Stimulated activated CD4-positive, alpha-beta T cell treated with anti-CD3 and anti-CD28 coated beads, Interleukin-2, amount 100 ng/mL, for 4 hours (primary cell): ENCODE results near the gene BTNL2.
A peak's percentile ranks its signal among the peaks of the same experiment; 100 is the strongest.
"Not testable (repeated sequence)": the region's sequence is repeated elsewhere in the genome, so short reads cannot be mapped to it uniquely, and the experiment has no call there.

Experiments used
- DNase-seq: peaks from one replicate; pipeline ENCODE4 v3.0.0-alpha.2; 2020; ENCODE audit warnings: low read depth

The BTNL2 gene

GRCh38 chr6:32406857-32407256 is at the start of gene BTNL2:
Gene BTNL2, minus strand, starts transcription at chr6:32407181. Its CDS starts 58 bp downstream, at chr6:32407123.
- DNase-seq = no peak

DNA sequence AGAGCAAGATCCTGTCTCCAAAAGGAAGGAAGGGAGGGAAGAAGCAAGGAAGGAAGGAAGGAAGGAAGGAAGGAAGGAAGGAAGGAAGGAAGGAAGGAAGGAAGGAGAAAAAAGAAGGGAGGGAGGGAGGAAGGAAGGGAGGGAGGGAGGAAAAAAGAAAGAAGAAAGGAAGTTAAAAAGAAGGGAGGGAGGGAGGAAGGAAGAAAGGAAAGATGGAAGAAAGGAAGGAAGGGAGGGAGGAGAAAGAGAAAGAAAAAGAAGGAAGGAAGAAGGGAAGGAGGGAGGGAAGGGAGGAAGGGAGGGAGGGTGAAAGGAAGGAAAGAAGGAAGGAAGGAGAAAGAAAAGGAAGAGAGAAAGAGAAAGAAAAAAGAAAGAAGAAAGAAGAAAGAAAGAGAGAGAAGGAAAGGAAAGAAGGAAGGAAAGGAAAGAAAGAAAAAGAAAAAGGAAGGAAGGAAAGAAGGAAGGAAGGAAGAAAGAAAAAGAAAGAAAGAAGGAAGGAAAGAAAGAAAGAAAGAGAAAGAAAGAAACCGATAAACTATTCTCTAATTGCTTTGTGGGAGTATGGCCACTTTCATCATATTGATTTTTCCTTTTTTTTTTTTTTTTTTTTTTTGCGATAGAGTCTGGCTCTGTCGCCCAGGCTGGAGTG is 42.2 kb upstream of the BTNL2 start:
- no peak for DNase-seq

- DNase-seq = no peak
These were observed 41.0 kb upstream of the BTNL2 start for GRCh38 chr6:32447932-32448331.

GRCh38 chr6:32445321-32445854 is 38.4 kb upstream of the BTNL2 start:
- DNase-seq = no peak

- DNase-seq = no peak
These were observed 37.5 kb upstream of the BTNL2 start for GRCh38 chr6:32444433-32444832.

DNA sequence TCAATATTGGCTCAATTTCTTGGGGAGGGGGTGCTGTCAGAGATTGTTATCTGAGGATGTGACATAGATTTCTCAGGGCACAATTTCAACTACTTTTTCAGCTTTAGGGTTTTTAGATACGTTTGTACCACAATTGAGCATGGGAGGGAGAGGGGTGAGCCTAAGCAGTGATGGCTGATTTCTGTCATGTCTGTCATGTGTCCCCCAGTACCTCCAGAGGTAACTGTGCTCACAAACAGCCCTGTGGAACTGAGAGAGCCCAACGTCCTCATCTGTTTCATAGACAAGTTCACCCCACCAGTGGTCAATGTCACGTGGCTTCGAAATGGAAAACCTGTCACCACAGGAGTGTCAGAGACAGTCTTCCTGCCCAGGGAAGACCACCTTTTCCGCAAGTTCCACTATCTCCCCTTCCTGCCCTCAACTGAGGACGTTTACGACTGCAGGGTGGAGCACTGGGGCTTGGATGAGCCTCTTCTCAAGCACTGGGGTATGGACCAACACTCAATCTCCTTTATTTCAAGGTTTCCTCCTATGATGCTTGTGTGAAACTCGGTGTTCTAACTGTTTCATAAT is 36.1 kb upstream of the BTNL2 start:
- DNase-seq = no peak

DNA sequence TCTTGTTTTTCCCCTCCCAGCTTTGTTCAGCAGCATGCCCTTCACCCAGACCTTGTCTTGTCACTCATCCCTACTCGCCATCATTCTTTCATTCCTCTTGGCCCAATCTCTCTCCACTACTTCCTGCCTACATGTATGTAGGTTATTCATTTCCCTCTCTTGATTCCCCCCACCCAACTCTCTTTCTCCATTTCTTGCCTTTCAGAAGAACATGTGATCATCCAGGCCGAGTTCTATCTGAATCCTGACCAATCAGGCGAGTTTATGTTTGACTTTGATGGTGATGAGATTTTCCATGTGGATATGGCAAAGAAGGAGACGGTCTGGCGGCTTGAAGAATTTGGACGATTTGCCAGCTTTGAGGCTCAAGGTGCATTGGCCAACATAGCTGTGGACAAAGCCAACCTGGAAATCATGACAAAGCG is 35.3 kb upstream of the BTNL2 start:
- no peak for DNase-seq

GRCh38 chr6:32439602-32440214 is 32.7 kb upstream of the BTNL2 start, which contains the start of gene HLA-DRA:
Gene HLA-DRA, plus strand, starts transcription at chr6:32439887. Its CDS starts 64 bp downstream, at chr6:32439951.
- peak; percentile 6 for DNase-seq

DNA sequence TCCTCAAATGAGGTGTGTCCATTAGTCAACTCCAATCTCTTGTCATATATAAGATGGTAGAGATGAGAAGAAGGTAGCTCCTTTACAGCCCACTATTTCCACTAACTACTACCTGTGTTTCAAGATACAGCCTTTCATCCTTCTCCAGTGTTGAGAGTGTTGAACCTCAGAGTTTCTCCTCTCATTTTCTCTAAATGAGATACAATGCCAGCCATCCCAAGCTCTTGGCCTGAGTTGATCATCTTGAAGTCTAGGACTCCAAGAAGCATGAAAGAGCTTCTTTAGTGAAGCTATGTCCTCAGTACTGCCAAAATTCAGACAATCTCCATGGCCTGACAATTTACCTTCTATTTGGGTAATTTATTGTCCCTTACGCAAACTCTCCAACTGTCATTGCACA is 32.2 kb upstream of the BTNL2 start:
- DNase-seq = no peak

- no peak for DNase-seq
These were observed 30.2 kb upstream of the BTNL2 start for GRCh38 chr6:32436995-32437836.

GRCh38 chr6:32436186-32436585 is 29.2 kb upstream of the BTNL2 start:
- DNase-seq = no peak

GRCh38 chr6:32433950-32434349 is 27.0 kb upstream of the BTNL2 start:
- not testable (repeated sequence) for DNase-seq

GRCh38 chr6:32432050-32432450 is 25.1 kb upstream of the BTNL2 start:
- no peak for DNase-seq

DNA sequence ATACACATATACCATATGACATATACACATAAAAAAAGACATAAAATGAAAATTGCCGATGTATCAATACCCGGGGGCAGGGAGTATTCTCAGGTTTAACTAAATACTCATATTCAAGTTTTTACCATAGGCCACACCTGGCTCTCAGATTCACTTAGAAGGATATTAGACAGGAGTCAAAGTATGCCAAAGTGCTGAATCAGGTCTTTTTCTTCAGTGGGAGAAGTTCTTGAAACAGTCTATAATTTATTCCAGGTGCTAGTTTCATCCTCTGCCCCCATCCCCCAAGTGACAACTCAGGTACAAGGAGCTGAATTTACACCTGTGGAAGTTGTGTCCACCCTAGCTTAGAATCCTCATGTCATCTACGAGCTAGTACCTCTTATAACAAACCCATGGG is 24.2 kb upstream of the BTNL2 start:
- no peak for DNase-seq

DNA sequence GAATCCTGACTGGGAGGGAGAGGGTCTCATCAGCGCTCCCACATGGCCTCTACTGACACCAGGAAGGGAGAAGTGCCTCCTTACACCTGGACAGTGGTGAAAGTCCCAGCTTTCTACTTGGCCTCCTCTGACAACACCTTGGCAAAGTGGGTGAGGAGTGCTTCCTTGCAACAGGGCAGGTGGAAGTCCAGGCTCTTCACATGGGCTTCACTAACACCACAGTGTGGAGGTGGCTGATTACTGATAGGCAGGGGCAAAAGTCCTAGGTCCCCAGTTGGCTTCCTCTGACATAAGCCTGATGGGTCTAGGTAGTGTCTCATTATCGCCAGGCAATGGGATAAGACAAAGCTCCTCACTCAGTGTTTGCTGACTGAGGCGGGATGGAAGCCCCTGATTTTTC is 23.2 kb upstream of the BTNL2 start:
- no peak for DNase-seq

GRCh38 chr6:32427934-32428474 is 21.0 kb upstream of the BTNL2 start:
- DNase-seq = no peak

DNA sequence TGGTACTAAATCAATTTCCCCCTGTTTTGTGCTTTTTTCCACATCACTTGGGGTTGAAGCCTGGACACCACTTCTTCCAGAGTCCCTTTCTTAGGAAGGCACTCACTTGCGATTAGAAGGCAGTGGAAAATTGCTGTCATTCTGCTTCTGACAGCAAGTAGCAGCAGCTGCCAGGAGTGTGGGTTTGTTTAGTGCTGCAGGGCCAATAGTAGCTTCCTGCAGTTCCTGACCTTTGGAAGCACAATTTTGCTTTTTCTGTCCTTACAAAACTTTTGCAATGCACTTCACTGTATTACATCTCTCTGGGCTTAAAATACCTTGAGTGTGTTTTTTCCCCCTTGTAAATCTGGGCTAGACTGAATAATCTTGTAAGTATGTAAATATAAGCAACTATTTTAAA is 20.2 kb upstream of the BTNL2 start:
- no peak for DNase-seq

GRCh38 chr6:32426338-32426737 is 19.4 kb upstream of the BTNL2 start:
- no peak for DNase-seq

DNA sequence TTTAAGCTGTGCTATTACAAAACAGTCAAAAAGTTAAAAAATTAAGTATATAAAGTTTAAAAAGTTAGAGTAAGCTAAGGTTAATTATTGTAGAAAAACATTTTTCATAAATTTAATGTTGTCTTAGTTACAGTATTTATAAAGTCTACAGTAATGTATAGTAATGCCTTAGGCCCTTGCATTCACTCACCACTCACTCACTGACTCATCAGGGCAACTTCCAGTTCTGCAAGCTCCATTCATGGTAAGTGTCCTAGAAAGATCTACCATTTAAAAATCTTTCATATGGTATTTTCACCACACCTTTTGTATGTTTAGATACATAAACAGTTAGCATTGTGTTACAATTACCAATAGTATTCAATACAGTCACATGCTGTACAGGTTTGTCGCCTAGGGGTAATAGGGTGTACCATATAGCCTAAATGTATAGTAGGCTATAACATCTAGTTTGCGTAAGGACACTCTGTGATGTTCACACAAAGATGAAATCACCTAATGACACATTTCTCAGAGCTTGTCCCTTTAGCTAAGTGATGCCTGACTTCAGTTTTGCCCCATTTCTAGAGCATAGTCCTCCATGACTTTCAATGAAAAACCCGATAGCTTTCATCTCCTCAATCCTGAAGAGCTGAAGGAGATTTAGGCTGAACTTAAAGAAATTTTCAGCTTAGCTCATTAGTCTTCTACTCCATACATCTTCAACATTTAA is 17.8 kb upstream of the BTNL2 start:
- no peak for DNase-seq

- DNase-seq = no peak
These were observed 9.1 kb upstream of the BTNL2 start for GRCh38 chr6:32416036-32416435.

DNA sequence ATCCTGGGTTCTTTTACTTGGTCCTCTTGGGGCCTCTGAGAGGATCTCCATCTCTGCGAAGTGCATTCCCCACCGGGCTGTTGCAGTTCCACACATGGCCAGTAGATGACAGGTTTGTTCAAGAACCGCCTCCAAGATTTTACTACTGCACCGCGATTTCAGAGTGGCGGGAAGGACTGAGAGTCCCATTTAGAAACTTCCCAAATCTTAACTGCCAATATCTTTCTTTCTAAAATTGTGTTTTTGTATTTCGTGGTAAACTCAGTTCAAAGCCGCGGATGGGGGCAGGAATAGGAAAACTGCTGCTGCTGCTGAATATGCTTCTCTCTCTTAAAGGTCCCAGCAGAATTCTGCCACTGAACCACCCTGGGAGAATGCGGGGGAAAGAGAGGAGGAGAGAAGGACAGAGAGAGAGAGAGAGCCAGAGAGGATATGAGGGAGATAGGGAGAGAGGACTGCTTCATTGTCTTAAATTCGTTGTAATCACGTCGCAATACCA is 8.6 kb upstream of the BTNL2 start:
- peak; percentile 60 for DNase-seq
